ENCODE results near the gene MCC. TPM values are rescaled to one million over a fixed set of nuclear protein-coding genes. Genes with fewer than 3 reads are reported as not detected.

Gene MCC
- total RNA-seq, 1 donor = under 0.01 TPM

DNA sequence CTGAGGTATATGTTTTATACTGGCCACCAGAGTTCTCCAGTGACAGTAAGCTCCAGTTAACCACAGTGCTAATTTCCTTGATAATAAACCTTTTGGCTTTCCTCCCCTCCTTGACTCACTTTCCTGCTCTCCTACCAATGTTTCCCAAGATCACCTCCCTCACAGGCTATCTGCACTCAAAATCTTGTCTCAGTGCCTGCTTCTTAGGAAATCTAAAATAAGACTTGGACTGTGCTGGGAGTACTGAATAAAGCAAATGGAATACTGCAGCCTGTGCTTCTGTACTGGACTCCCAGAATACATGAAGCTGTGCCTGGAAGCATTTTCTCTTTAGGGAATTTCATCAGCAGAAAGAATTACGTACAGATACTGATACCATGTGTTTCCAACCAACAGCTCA is 513.4 kb downstream of the MCC start:
- no peak for DNase-seq (ENCODE audit: low read depth in 2 of 3, low spot score in 2 of 3)

DNA sequence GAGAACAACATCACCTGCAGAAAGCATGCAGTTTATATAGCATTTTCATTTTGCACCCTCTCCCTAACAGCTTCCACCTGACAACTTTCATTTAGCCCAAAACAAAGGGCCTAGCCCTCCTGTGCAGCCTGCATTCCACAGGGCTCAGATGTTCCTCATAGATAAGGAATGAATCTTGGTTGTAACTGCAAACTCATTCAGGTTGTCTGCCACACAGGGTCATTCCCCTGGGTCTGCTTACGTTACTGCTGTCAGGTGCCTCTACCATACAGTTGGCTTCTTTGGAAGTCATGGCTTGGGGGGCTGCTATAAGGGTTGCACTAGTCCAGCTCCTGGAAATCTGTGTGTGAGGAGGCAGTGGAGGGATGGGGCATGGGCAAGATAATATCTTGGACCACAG is 514.3 kb downstream of the MCC start:
- peak in 2 of 3 donors; percentile 18 to 51 for DNase-seq (ENCODE audit: low read depth in 2 of 3, low spot score in 2 of 3)

DNA sequence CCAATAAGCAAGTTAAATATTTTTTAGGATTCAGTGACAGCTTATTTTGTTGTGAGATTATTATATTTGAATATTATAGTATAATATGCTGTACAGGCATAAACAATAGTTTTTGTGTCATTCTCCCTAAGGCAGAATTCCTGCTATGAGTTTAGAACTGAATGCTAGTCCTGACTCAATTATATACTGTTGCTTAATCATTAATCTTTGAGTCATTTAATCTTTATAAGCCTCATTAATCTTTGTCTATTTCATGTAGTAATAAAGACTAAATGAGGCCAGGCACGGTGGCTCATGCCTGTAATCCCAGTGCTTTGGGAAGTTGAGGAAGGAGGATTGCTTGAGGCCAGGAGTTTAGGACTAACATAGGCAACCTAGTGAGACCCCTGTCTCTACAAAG is 515.2 kb downstream of the MCC start:
- no peak for DNase-seq (ENCODE audit: low read depth in 2 of 3, low spot score in 2 of 3)

Small RNAs within 50 kb of the gene (small RNA-seq; reads per million reads assigned to genes)
- not detected for gene RNU4ATAC13P

Other genes starting within 250 kb of the MCC start
- not detected for gene TSSK1B, start 53.5 kb downstream of the MCC start, total RNA-seq
- 18.9 TPM for gene YTHDC2, start 25.2 kb upstream of the MCC start, total RNA-seq

Measured in hematopoietic multipotent progenitor cell (in vitro differentiated cells).